ENCODE measurements around the gene GLRA3.

GLRA3 gene

GRCh38 chr4:174592985-174593335 lies 236.1 kb downstream of the GLRA3 start:
- DNase-seq (ENCODE audit: low read depth), result peak; percentile 77

GRCh38 chr4:174592256-174592984 lies 236.6 kb downstream of the GLRA3 start:
- peak; percentile 25 for DNase-seq (ENCODE audit: low read depth)

- DNase-seq (ENCODE audit: low read depth), result no peak
Measured at GRCh38 chr4:174591243-174592021, 237.6 kb downstream of the GLRA3 start.

GRCh38 chr4:174590336-174590735 lies 238.7 kb downstream of the GLRA3 start:
- no peak for DNase-seq (ENCODE audit: low read depth)
